Cortex of kidney (tissue), 1 donor: ENCODE measurements around the gene AKIRIN2.

Experiments
- DNase-seq: peaks from one replicate; lab custom pipeline; 2025; lab: John Stamatoyannopoulos, UW

Gene AKIRIN2

DNA sequence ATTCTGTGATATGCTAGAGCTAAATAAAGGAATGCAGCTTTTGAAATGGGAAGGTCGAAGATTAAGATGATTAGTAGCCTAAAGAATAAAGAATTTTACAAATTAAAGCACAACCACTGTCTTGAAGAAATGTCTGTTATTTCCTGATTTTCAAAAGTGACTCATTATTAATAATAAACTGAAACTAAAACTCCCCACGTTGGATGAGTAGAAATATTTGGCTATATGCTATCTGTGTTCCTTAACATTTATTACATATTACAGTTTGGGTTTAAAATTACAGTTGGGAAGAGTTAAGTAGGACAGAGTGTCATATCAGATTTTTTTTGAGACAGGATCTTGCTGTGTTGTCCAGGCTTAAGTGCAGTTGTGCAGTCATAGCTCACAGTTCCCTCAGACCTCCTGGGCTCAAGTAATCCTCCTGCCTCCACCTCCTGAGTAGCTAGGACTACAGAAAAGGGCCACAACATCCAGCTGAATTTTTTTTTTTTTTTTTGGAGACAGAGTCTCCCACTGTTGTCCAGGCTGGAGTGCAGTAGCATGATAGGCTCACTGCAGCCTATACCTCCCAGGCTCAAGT is 47.1 kb downstream of the AKIRIN2 start:
- no peak for DNase-seq

GRCh38 chr6:87654122-87654521 is 47.9 kb downstream of the AKIRIN2 start:
- DNase-seq = no peak

- DNase-seq = no peak
Observed at GRCh38 chr6:87653074-87653962, 48.7 kb downstream of the AKIRIN2 start.

GRCh38 chr6:87645080-87645479 is 57.0 kb downstream of the AKIRIN2 start:
- DNase-seq = no peak

GRCh38 chr6:87641065-87641692 is 60.9 kb downstream of the AKIRIN2 start:
- no peak for DNase-seq

DNA sequence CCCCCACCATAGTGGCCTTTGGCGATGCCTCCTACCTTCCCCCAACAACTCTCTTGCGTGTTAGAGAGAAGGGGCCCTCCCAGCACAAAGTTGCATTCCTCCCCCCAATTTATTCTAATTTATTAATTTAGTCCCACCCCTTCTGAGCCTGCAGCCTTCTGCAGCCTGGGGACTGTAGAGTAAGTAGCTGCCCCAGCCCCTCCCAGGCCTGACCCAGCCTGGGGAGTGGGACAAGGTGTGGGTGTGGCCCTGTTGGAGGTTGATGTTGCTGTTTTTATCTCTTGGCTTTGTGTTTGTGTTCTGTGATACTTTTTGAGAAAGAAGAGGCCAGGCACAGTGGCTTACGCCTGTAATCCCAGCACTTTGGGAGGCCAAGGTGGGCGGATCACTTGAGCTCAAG is 62.7 kb downstream of the AKIRIN2 start:
- no peak for DNase-seq

GRCh38 chr6:87637106-87637505 is 64.9 kb downstream of the AKIRIN2 start:
- DNase-seq = no peak

DNA sequence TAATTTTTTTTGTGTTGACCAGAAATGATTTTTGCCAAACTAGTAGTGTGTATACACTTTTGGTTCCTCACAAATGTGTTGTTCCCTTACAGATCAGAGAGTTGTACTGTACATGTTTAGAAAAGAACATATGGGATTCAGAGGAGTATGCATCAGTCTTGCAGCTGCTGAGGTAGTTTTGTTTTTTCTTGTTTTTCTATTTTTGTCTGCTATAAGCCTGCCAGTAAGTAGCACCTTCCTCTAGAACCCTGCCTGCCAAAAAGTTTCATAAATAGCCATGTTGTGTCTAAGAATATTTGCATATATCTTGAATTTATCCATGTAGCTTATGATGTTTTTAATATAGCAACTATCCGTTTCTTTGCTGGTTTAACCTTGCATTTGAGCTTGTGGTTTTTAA is 65.7 kb downstream of the AKIRIN2 start:
- no peak for DNase-seq

- DNase-seq = no peak
Observed at GRCh38 chr6:87633851-87634250, 68.2 kb downstream of the AKIRIN2 start.

- no peak for DNase-seq
Observed at GRCh38 chr6:87630746-87631145, 71.3 kb downstream of the AKIRIN2 start.

GRCh38 chr6:87628881-87629280 is 73.2 kb downstream of the AKIRIN2 start:
- DNase-seq = no peak

- DNase-seq = no peak
Observed at GRCh38 chr6:87628424-87628823, 73.6 kb downstream of the AKIRIN2 start.
